ENCODE data around the gene PCDHGB5. TPM values are rescaled to one million over a fixed set of nuclear protein-coding genes. Genes with fewer than 3 reads are reported as not detected.
"Not testable (repeated sequence)": the region's sequence is repeated elsewhere in the genome, so short reads cannot be mapped to it uniquely, and the experiment has no call there.

Gene PCDHGB5
- total RNA-seq (10 to 100 TPM; 11.7 to 18.2 TPM), polyA plus RNA-seq (1 to 10 TPM; 2.0 to 5.0 TPM)
- long read RNA-seq, donor 1, partial matches to known transcripts = 0 of 3 reads
- long read RNA-seq, donor 1, other reads (novel, unspliced or antisense) = 0 of 3 reads
- long read RNA-seq, donor 2, full-length matches to known transcripts = 1 of 1 reads
- long read RNA-seq, donor 2, partial matches to known transcripts = 0 of 1 reads
- long read RNA-seq, donor 2, other reads (novel, unspliced or antisense) = 0 of 1 reads

GRCh38 chr5:141397756-141398551 lies at the start of gene PCDHGB5:
TSS of gene PCDHGB5 (plus strand) at chr5:141397947. CDS start at chr5:141398128, 181 bp downstream.
- ATAC-seq (ENCODE audit: low FRiP score) (peak; percentile 74), DNase-seq (peak in 1 of 2 donors; percentile 70)
- H3K36me3 ChIP-seq (ENCODE audit: control insufficient read depth in 1 of 2, insufficient read depth in 2 of 2, low read length in 1 of 2); H3K4me3 ChIP-seq (ENCODE audit: low read length in 2 of 2); intact Hi-C loops (cut with DNase I); H3K27ac ChIP-seq (ENCODE audit: low read depth in 1 of 2, low read length in 2 of 2); H3K4me1 ChIP-seq (ENCODE audit: control insufficient read depth in 1 of 2, insufficient read depth in 2 of 2, low read length in 2 of 2); H3K27me3 ChIP-seq (ENCODE audit: control insufficient read depth in 1 of 2, insufficient read depth in 2 of 2, low read length in 1 of 2): not testable (repeated sequence)
- WGBS, 2 donors = 7 to 8% methylated on average over 20 to 25 of the region's 43 CpGs
- peaks cover 31% of the 10 kb centered on the region for H3K9me3 ChIP-seq (ENCODE audit: control insufficient read depth, low read length)

- ATAC-seq (ENCODE audit: low FRiP score) = no peak
- Histone ChIP-seq H3K36me3 (ENCODE audit: control insufficient read depth in 1 of 2, insufficient read depth in 2 of 2, low read length in 1 of 2) (no peaks in the 10 kb centered on the region), H3K4me3 (ENCODE audit: low read length in 2 of 2) (no peak within 1 kb of the TSS), H3K27me3 (ENCODE audit: control insufficient read depth in 1 of 2, insufficient read depth in 2 of 2, low read length in 1 of 2) (no peaks in the 10 kb centered on the region), H3K27ac (ENCODE audit: low read depth in 1 of 2, low read length in 2 of 2) (no peak within 1 kb of the TSS), H3K9me3 (ENCODE audit: control insufficient read depth, low read length) (peaks cover 34% of the 10 kb centered on the region), H3K4me1 (ENCODE audit: control insufficient read depth in 1 of 2, insufficient read depth in 2 of 2, low read length in 2 of 2) (no peaks in the 10 kb centered on the region)
- WGBS, 2 donors = 21 to 23% methylated on average over 29 of the region's 29 CpGs
- peak in 1 of 2 donors; percentile 62 for DNase-seq
- intact Hi-C loops (cut with DNase I) = loop anchor here in 1 of 2 donors (10.0 kb wide), 1 partner anchor 115 kb away; no protein-coding TSS in a partner anchor
These were observed 47.7 kb upstream of the PCDHGB5 start, which contains the start of gene PCDHGB1 for GRCh38 chr5:141349917-141350619. TSS of gene PCDHGB1 (plus strand) at chr5:141350099. CDS start at chr5:141350261, 162 bp downstream.

DNA sequence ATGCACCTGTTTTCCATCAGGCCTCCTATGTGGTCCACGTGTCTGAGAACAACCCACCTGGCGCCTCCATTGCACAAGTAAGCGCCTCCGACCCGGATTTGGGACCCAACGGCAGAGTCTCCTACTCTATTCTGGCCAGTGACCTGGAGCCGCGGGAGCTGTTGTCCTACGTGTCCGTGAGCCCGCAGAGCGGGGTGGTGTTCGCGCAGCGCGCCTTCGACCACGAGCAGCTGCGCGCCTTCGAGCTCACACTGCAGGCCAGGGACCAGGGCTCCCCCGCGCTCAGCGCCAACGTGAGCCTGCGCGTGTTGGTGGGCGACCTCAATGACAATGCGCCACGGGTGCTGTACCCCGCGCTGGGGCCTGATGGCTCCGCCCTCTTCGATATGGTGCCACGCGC lies 46.2 kb upstream of the PCDHGB5 start:
- Histone ChIP-seq H3K27ac (ENCODE audit: low read depth in 1 of 2, low read length in 2 of 2) (no peak overlapping the region), H3K4me1 (ENCODE audit: control insufficient read depth in 1 of 2, insufficient read depth in 2 of 2, low read length in 2 of 2) (no peaks in the 10 kb centered on the region), H3K9me3 (ENCODE audit: control insufficient read depth, low read length) (peaks cover 35% of the 10 kb centered on the region), H3K27me3 (ENCODE audit: control insufficient read depth in 1 of 2, insufficient read depth in 2 of 2, low read length in 1 of 2) (no peaks in the 10 kb centered on the region), H3K36me3 (ENCODE audit: control insufficient read depth in 1 of 2, insufficient read depth in 2 of 2, low read length in 1 of 2) (no peaks in the 10 kb centered on the region), H3K4me3 (ENCODE audit: low read length in 2 of 2) (peak overlapping the region in 1 of 2 donors; percentile 38)
- intact Hi-C loops (cut with DNase I) = loop anchor here in 1 of 2 donors (10.0 kb wide), 1 partner anchor 117 kb away; no protein-coding TSS in a partner anchor
- WGBS, 2 donors = 28 to 29% methylated on average over 27 to 36 of the region's 36 CpGs
- ATAC-seq (ENCODE audit: low FRiP score) (no peak), DNase-seq (peak in 1 of 2 donors; percentile 44)

DNA sequence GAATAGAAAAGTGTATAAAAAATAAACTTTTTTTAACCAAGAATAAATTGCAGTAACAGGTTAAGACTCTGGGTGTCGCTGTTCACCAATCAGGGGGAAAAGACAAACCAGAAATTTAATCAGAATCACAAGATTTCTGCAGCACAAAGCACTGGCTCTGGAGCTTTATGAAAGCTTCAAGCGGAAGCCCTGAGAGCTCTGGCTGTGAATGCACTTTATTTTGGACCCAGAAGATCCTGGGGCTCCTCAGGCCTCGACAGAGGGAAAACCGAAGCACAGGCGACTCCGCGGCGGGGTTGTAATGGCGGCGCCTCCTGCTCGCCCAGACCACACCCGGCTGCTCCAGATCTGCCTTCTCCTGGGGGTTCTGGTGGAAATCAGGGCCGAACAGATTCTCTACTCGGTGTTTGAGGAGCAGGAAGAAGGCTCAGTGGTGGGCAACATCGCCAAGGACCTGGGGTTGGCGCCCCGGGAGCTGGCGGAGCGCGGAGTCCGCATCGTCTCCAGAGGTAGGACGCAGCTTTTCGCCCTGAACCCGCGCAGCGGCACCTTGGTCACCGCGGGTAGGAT lies 42.8 kb upstream of the PCDHGB5 start, which contains the start of gene PCDHGA4:
Gene PCDHGA4, plus strand, starts transcription at position 122 of the 570 bp plus-strand sequence. Its CDS starts 87 bp downstream, at position 209.
- Histone ChIP-seq H3K36me3 (ENCODE audit: control insufficient read depth in 1 of 2, insufficient read depth in 2 of 2, low read length in 1 of 2) (no peaks in the 10 kb centered on the region), H3K9me3 (ENCODE audit: control insufficient read depth, low read length) (peaks cover 40% of the 10 kb centered on the region), H3K27me3 (ENCODE audit: control insufficient read depth in 1 of 2, insufficient read depth in 2 of 2, low read length in 1 of 2) (no peaks in the 10 kb centered on the region), H3K27ac (ENCODE audit: low read depth in 1 of 2, low read length in 2 of 2) (no peak within 1 kb of the TSS), H3K4me3 (ENCODE audit: low read length in 2 of 2) (no peak within 1 kb of the TSS), H3K4me1 (ENCODE audit: control insufficient read depth in 1 of 2, insufficient read depth in 2 of 2, low read length in 2 of 2) (no peaks in the 10 kb centered on the region)
- intact Hi-C loops (cut with DNase I) = loop anchor here in 1 of 2 donors (10.0 kb wide), 1 partner anchor 120 kb away; no protein-coding TSS in a partner anchor
- 7 to 15% methylated on average over 29 of the region's 29 CpGs for WGBS, 2 donors
- peak in 1 of 2 donors; percentile 59 for DNase-seq
- ATAC-seq (ENCODE audit: low FRiP score) = no peak

- peak in 1 of 2 donors; percentile 46 for DNase-seq
- H3K27ac ChIP-seq (ENCODE audit: low read depth in 1 of 2, low read length in 2 of 2) = no peak overlapping the region
- H3K4me3 ChIP-seq (ENCODE audit: low read length in 2 of 2) = no peak overlapping the region
- H3K27me3 ChIP-seq (ENCODE audit: control insufficient read depth in 1 of 2, insufficient read depth in 2 of 2, low read length in 1 of 2) = no peaks in the 10 kb centered on the region
- peaks cover 41% of the 10 kb centered on the region for H3K9me3 ChIP-seq (ENCODE audit: control insufficient read depth, low read length)
- no peaks in the 10 kb centered on the region for H3K4me1 ChIP-seq (ENCODE audit: control insufficient read depth in 1 of 2, insufficient read depth in 2 of 2, low read length in 2 of 2)
- no peaks in the 10 kb centered on the region for H3K36me3 ChIP-seq (ENCODE audit: control insufficient read depth in 1 of 2, insufficient read depth in 2 of 2, low read length in 1 of 2)
- no peak for ATAC-seq (ENCODE audit: low FRiP score)
- 45 to 46% methylated on average over 24 of the region's 24 CpGs for WGBS, 2 donors
- intact Hi-C loops (cut with DNase I) = loop anchor here in 1 of 2 donors (10.0 kb wide), 1 partner anchor 121 kb away; no protein-coding TSS in a partner anchor
These were observed 42.1 kb upstream of the PCDHGB5 start for GRCh38 chr5:141355641-141356040.

- H3K9me3 ChIP-seq (ENCODE audit: control insufficient read depth, low read length) = peaks cover 38% of the 10 kb centered on the region
- intact Hi-C loops (cut with DNase I) = loop anchor here in 1 of 2 donors (10.0 kb wide), 1 partner anchor 121 kb away; no protein-coding TSS in a partner anchor
- ATAC-seq (ENCODE audit: low FRiP score) = no peak
These were observed 41.6 kb upstream of the PCDHGB5 start for GRCh38 chr5:141356133-141356532.

DNA sequence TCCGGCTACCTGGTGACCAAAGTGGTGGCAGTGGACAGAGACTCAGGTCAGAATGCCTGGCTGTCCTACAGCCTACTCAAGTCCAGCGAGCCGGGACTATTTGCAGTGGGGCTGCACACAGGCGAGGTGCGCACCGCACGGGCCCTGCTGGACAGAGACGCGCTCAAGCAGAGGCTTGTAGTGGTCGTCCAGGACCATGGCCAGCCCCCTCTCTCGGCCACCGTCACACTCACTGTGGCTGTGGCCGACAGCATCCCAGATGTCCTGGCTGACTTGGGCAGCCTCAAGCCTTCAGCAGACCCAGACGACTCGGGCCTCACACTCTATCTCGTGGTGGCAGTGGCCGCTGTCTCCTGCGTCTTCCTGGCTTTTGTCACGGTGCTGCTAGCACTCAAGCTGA lies 40.8 kb upstream of the PCDHGB5 start:
- Histone ChIP-seq H3K9me3 (ENCODE audit: control insufficient read depth, low read length) (peaks cover 37% of the 10 kb centered on the region), H3K27me3 (ENCODE audit: control insufficient read depth in 1 of 2, insufficient read depth in 2 of 2, low read length in 1 of 2) (no peaks in the 10 kb centered on the region), H3K4me1 (ENCODE audit: control insufficient read depth in 1 of 2, insufficient read depth in 2 of 2, low read length in 2 of 2) (no peaks in the 10 kb centered on the region), H3K4me3 (ENCODE audit: low read length in 2 of 2) (no peak overlapping the region), H3K27ac (ENCODE audit: low read depth in 1 of 2, low read length in 2 of 2) (no peak overlapping the region), H3K36me3 (ENCODE audit: control insufficient read depth in 1 of 2, insufficient read depth in 2 of 2, low read length in 1 of 2) (no peaks in the 10 kb centered on the region)
- ATAC-seq (ENCODE audit: low FRiP score) (no peak), DNase-seq (no peak)
- WGBS, 2 donors = 41 to 45% methylated on average over 19 of the region's 19 CpGs
- intact Hi-C loops (cut with DNase I) = loop anchor here in 1 of 2 donors (10.0 kb wide), 1 partner anchor 122 kb away; no protein-coding TSS in a partner anchor

More at GRCh38 chr5:141356133-141356532, 41.6 kb upstream of the PCDHGB5 start:
- Histone ChIP-seq H3K4me3 (ENCODE audit: low read length in 2 of 2) (no peak overlapping the region), H3K27me3 (ENCODE audit: control insufficient read depth in 1 of 2, insufficient read depth in 2 of 2, low read length in 1 of 2) (no peaks in the 10 kb centered on the region), H3K36me3 (ENCODE audit: control insufficient read depth in 1 of 2, insufficient read depth in 2 of 2, low read length in 1 of 2) (no peaks in the 10 kb centered on the region), H3K27ac (ENCODE audit: low read depth in 1 of 2, low read length in 2 of 2) (no peak overlapping the region), H3K4me1 (ENCODE audit: control insufficient read depth in 1 of 2, insufficient read depth in 2 of 2, low read length in 2 of 2) (no peaks in the 10 kb centered on the region)
- WGBS, 2 donors = 66 to 68% methylated on average over 5 of the region's 5 CpGs
- no peak for DNase-seq

Data from aorta (tissue), 5 donors.